ENCODE results near the gene GIMAP1. TPM values are rescaled to one million over a fixed set of nuclear protein-coding genes. Genes with fewer than 3 reads are reported as not detected.

GIMAP1 gene
- total and polyA plus RNA-seq, 7 donors, result 1.8 to 3.9 (median 3.3) TPM

- DNase-seq (no peak), ATAC-seq (no peak)
- peaks cover 8% of the 10 kb centered on the region for H3K9me3 ChIP-seq
- H3K27me3 ChIP-seq (ENCODE audit: insufficient read depth in 3 of 3, low read length in 2 of 3), result no peaks in the 10 kb centered on the region
- 53 to 62% (median 56%) methylated on average over 4 of the region's 4 CpGs for WGBS, 3 donors
- no peak for TF ChIP-seq CTCF (IDR thresholded peaks at IDR 0.05)
- H3K27ac ChIP-seq, result peak overlapping the region; percentile 34
- no peaks in the 10 kb centered on the region for H3K36me3 ChIP-seq (ENCODE audit: insufficient read depth in 1 of 2, low read depth in 1 of 2)
- intact Hi-C loops (cut with DNase I), result no loop called here
- H3K4me1 ChIP-seq, result no peaks in the 10 kb centered on the region
- H3K4me3 ChIP-seq, result peak overlapping the region; percentile 60
Measured at GRCh38 chr7:150717814-150718420, 1.5 kb downstream of the GIMAP1 start.

GRCh38 chr7:150719436-150719835 lies 3.0 kb downstream of the GIMAP1 start:
- DNase-seq, result no peak
- Histone ChIP-seq H3K4me1 (no peaks in the 10 kb centered on the region), H3K4me3 (no peak overlapping the region), H3K36me3 (ENCODE audit: insufficient read depth in 1 of 2, low read depth in 1 of 2) (no peaks in the 10 kb centered on the region), H3K27ac (no peak overlapping the region), H3K27me3 (ENCODE audit: insufficient read depth in 3 of 3, low read length in 2 of 3) (no peaks in the 10 kb centered on the region), H3K9me3 (no peaks in the 10 kb centered on the region)
- WGBS, 3 donors, result 64 to 81% (median 69%) methylated on average over 4 of the region's 4 CpGs
- no peak for TF ChIP-seq CTCF (IDR thresholded peaks at IDR 0.05)
- intact Hi-C loops (cut with DNase I), result no loop called here
- no peak for ATAC-seq

GRCh38 chr7:150719960-150720891 lies 3.8 kb downstream of the GIMAP1 start:
- DNase-seq, result no peak
- Histone ChIP-seq H3K4me1 (no peaks in the 10 kb centered on the region), H3K27ac (no peak overlapping the region), H3K4me3 (no peak overlapping the region), H3K9me3 (no peaks in the 10 kb centered on the region), H3K27me3 (ENCODE audit: insufficient read depth in 3 of 3, low read length in 2 of 3) (no peaks in the 10 kb centered on the region), H3K36me3 (ENCODE audit: insufficient read depth in 1 of 2, low read depth in 1 of 2) (no peaks in the 10 kb centered on the region)
- 81 to 92% (median 90%) methylated on average over 49 to 52 of the region's 52 CpGs for WGBS, 3 donors
- intact Hi-C loops (cut with DNase I), result loop anchor here in 1 of 2 donors (2.0 kb wide), 1 partner anchor 31 kb away; no protein-coding TSS in a partner anchor
- TF ChIP-seq CTCF (IDR thresholded peaks at IDR 0.05), result no peak
- no peak for ATAC-seq

GRCh38 chr7:150721970-150722373 lies 5.6 kb downstream of the GIMAP1 start:
- no peaks in the 10 kb centered on the region for H3K4me1 ChIP-seq
- H3K27me3 ChIP-seq (ENCODE audit: insufficient read depth in 3 of 3, low read length in 2 of 3), result no peaks in the 10 kb centered on the region
- peak overlapping the region; percentile 71 for H3K27ac ChIP-seq
- H3K4me3 ChIP-seq, result peak overlapping the region; percentile 36
- intact Hi-C loops (cut with DNase I), result loop anchor here in 1 of 2 donors (2.0 kb wide), 1 partner anchor 29 kb away; no protein-coding TSS in a partner anchor
- TF ChIP-seq CTCF (IDR thresholded peaks at IDR 0.05), result no peak
- WGBS, 3 donors, result 77 to 84% (median 77%) methylated on average over 11 of the region's 11 CpGs
- DNase-seq (peak in 1 of 2 donors; percentile 53), ATAC-seq (peak in 3 of 4 donors; percentile 50 to 69 (median 68))
- no peaks in the 10 kb centered on the region for H3K9me3 ChIP-seq
- H3K36me3 ChIP-seq (ENCODE audit: insufficient read depth in 1 of 2, low read depth in 1 of 2), result no peaks in the 10 kb centered on the region
